ENCODE measurements around the gene ATXN1.
"Not testable (repeated sequence)": the region's sequence is repeated elsewhere in the genome, so short reads cannot be mapped to it uniquely, and the experiment has no call there.

The ATXN1 gene

DNA sequence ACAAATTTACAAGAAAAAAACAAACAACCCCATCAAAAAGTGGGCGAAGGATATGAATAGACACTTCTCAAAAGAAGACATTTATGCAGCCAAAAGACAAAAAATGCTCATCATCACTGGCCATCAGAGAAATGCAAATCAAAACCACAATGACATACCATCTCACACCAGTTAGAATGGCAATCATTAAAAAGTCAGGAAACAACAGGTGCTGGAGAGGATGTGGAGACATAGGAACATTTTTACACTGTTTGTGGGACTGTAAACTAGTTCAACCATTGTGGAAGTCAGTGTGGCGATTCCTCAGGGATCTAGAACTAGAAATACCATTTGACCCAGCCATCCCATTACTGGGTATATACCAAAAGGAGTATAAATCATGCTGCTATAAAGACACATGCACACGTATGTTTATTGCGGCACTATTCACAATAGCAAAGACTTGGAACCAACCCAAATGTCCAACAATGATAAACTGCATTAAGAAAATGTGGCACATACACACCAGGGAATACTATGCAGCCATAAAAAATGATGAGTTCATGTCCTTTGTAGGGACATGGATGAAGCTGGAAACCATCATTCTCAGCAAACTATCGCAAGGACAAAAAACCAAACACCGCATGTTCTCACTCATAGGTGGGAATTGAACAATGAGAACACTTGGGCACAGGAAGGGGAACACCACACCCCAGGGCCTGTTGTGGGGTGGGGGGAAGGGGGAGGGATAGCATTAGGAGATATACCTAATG lies 58.5 kb downstream of the ATXN1 start:
- not testable (repeated sequence) for DNase-seq

DNA sequence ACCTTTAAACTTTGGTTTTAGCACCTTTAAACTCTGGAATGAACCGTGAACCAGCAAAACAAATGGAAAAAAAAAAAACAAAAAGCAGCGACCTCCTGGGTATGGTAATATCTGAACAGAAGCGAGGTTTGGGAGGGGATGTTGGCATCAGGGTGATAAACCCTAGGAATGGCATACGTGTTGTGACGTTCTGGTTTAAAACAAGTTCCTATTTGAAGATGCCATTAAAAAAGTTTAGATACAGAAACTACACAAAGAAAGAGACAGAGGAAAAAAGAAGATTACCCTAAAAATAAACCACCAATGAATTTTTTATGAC lies 60.4 kb downstream of the ATXN1 start:
- DNase-seq: no peak

DNA sequence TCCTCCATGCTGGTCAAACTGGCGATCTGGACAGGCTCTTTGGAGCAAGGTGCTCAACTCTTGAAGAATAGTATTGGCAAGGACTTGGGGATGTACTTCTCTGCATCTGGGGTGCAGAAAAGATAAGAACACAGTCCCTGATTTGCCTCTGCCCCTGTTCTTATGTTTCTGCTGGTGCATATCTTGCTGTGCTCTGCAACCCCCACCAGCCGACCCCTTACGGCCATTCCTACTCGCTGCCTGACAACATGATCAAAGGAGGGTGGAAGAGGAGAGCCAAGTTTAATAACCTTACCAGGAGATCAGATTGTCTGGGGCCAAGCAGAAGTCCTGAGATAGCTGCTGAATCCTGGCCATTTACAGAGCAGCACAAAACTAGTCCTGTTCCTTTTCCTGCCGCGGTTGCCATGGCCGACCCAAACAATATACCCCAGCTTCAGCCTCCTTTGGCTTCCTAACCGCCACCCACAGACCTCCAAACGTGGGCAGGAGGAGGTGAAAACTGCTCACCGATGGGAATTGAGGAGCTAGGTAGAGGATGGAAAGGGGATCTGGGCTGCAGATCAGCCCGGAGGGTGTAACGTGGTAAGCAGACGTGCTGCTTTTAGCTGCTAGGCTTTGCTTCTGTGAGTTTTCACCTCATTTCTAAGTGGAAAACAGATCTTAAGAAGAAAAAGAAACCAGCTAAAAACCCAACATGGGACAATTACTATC lies 60.9 kb downstream of the ATXN1 start:
- DNase-seq: peak in 9 of 56 donors; percentile 13 to 30 (median 22)

DNA sequence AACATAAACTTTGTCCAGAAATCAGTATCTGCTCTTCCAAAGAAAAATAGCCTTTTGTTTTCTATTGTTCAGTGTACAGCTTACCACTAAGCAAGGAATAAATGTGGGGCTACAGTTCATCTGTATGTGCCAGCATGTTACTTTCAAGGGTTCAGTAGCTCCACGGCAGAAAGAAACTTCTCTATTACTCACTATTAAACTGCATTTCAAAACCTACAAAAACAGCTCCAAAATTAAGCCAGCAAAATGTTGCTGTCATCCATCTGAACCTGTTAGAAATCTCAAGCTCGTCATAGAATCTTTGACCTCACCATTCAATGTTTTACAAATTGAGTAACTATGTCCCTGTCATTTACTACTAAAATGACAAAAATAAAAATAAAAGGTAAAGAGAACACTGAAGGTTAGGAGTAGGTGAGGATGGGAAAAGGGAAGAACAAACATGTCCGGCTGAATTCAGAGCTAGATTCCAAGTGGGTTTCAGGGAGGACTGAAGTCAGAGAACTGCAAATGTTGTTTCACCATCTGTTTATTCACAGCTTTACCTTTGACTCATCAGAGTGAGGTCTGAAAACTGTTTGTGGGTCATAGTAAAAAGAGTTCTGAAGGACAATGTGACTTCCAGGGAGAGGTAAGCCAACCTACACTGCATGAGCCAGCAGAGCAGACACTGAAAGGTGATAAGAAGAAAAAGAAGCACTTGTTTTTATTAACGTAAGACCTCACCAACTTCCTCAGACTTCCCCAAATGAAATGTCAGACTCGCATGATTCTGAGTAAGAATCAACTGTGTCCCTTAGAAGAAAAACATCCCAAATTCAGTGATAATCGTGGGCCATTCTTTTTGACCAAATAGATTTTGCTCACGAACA lies 62.0 kb downstream of the ATXN1 start:
- DNase-seq: no peak

DNA sequence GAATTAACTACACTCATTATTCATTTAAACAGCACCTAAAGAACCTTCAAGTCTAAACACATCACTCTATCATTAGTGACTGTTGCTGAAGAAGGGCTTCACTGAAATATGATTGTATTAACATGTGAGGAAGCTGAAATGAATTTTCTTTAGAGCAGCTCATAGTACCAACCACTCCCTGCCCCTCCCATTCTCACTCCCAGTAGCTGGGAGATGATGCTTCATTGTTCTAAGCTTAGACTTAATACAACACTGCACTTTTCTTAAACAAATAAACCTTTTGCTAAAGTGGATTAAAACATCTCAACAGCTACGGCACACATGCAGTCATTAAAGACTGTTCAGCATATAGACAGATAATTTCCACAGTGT lies 63.1 kb downstream of the ATXN1 start:
- DNase-seq: no peak

DNA sequence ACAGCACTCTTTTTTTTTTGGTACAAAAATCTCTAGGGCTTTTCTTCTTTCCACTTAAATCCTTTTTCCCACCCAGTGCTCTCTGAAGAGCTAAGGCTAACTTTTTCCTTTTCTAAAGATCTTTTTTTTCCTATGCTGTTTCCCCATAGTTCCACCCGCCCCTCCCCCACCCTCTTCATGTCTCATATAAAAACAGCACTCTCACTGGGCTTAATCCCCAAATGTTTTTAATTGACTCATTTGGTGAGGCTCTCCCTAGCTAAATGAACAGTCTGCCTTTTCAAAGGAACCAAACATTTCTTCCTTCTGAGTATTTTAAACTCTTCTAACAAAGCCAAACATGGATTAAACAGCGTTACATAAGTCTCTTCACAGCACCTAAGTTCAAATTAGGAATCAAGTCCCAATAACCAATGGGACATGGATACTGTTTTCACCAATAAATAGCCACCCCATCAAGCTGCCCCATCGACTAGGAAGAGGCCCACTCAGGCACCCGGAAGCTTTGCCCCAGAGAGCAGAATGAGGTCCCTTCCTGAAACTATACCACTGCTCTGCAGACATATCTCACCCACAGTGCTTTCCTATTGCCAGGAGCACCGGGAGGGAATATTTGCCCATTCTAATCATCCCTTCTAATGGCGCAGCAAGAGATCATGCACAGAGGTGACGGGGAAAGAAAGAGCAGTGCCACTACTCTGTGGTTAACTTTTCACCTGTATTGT lies 63.7 kb downstream of the ATXN1 start:
- no peak for DNase-seq

DNA sequence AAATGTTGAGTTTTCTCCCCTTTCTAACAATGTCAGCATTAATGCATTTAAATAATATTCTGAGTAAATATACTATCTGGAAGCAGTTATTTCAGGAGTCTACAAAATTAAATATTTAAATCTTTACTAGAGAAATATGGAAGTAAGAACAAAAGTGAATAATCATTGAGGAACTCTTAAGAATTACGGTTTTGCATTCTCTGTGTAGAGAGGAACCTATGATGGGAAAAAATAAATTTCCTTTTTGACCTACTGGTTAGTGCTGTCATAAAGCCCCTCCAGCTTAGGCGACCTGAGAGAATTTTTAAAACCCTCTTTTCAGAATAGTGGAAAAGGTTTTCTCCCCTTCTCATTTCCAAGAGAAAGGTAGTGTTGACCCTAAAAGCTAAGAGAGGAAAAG lies 64.8 kb downstream of the ATXN1 start:
- no peak for DNase-seq

DNA sequence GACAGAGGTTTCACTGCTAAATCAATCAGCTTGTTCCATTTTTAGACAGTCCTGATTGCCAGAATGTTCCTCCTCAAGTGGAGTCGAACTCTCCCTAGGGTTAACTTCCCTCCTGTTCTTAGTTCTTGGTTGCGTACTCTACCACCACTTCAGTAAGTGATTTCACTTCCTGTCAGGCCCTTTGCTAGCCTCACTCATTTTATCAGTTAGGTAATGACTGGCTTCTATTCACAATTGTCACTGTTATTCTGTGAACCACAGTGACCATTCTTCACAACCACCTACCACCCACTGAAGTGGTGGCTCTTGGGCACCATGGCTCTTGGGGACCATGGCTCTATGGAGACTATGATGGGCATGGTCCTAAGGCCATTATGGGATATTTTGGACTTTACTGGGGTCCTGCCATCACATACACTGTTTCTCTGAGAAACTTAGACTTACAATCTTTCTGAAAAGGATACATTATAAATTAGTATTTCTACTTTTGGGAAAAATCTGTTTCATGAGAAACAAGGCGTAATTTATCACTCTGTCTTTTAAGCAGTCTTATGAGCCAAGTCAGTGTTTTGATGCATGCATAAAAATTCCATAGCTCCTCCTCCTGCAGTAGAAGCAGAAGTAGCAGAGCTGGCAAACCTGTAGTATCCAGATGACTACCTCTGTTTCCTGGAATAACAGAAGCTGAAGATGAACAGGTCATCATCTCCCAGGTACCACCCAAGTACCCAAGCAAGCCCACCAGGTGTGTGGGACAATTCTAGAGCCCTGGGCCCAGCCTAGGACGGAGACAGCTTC lies 66.3 kb downstream of the ATXN1 start:
- no peak for DNase-seq

DNA sequence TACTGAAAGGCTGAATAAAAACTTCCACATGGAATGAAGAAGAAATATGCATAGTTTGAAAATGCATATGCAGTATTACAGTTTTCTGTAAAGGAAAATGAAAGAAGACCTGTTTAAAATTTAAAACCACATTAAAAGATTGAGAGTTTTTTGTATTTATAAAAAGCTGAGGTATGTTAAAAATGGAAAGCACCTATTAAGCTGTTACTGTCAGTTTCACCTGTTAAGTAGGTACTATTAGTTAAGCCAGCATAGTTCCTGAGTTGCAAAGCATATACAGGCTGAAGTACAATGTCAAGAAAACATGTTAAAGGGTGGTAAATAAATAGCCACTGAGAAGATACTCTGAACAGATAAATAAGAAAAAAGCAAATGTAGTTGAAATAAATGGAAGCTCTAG lies 69.9 kb downstream of the ATXN1 start:
- no peak for DNase-seq

DNA sequence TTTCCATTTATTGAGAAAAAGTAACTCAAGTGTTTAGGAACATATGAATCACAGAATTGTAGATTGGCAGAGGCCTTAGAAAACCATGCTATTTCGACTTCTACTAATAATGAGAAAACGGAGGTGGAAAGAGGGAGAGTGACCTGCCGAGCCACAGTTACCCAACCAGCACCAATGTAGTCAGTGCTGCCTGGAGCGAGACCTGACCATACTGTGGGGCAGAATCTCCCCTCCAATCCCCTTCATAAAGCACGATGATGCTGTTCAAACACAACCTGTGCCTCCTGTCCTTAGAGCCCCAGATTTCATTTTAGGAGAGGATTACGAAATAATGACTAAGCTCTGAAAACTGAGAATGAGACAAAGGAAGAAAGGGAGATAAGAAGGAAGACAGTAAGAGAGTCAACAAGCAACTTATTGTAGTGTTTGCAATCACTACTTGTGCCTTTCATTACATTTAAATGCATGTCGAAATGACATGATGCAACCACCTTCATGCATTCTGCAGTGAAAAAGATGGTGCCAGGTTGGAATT lies 70.6 kb downstream of the ATXN1 start:
- DNase-seq: no peak

DNA sequence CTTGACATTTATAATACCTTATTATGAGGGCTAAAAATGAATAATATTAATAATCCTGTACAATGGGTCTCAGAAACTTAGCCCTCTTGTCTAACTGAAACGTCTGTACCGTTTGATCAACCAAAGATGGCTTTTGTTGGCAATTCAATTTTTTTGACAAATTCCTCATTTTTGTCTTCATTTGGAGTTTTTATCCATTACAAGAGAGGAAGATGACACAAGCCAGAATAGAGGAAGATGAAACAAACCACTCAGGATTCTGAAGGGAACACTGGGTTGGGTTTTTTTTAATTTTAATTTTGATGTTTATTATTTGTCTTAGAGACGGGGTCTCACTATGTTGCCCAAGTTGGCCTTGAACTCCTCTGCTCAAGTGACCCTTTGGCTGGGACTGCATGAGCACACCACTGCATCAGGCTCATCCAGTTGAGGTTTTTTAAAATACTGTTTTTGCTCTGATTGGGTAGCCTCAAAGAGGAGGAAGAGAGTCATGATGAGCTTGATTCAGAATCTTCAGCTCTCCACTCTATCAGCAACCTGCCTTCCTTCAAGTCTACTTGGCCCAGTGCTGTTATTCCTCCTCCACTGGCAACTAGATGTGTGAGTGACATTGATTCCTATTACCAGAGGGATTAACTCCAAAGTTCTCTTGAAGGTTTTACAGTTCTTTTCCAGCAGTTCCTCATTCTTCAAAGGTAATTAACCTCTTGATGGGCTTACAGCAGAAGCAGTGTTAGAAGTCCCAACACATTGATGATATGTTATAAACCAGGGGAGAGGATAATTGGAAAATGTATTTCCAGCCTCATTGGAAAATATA lies 71.3 kb downstream of the ATXN1 start:
- no peak for DNase-seq

DNA sequence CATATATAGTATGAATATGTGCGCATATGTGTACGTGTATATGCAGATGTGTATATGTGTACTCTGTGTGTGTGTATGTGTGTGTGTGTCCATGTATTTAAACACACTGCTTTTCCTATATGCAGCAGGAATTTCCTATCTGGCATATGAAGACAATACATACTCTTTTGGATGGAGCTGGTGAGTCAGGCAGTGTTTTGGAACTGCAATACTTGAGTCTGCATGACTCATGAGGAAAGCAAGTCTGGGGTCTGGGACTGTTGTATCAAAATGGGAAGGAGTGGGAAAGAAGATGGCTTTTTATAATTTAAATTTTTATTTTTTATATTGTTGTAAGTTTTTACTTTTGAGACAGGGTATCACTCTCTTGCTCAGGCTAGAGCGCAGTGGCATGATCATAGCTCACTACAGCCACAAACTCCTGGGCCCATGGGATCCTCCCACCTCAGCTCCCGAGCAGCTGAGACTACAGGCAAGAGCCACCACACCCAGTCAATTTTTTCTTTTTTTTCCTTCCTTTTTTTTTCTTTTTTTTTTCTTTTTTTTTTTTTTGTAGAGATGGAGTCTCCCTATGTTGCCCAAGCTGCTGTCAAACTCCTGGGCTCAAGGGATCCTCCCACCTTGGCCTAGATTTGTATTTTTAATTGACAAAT lies 72.2 kb downstream of the ATXN1 start:
- DNase-seq: no peak

DNA sequence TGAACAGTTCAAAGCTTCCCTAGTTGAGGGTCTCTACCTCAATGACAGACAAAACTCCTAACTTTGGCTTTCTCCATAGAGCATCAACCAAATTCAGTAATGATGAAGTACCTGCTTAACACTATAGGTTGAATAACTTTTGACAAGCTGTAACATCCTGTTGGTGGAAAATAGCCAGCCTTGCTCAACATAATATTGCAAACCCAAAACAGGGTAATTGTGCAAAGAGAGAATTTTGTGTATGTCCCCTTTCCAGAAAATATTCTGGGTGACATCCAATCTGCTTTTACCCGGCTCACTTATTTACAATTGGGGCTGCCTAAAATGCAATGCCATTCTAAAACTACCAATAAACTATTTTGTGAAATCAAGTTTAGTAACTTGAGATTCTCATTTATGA lies 72.8 kb downstream of the ATXN1 start:
- DNase-seq: no peak

DNA sequence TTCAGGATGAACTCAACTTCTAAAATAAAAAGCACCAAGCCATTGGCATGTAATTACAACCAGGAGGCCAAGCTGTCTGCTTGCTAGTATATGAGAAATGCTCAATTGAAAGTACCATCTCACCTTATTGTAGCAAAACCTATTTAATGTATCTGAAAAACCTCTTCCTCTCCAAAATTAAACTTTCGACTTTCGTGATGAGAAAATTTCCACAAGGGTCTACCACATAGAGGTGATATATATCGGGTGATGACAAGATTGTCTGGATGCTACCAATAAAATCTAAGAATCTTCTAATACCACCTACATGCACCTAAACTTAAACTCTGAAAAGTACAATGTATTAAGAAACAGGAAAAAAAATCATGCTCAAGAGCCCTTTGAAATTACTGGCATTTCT lies 74.2 kb downstream of the ATXN1 start:
- DNase-seq: no peak

DNA sequence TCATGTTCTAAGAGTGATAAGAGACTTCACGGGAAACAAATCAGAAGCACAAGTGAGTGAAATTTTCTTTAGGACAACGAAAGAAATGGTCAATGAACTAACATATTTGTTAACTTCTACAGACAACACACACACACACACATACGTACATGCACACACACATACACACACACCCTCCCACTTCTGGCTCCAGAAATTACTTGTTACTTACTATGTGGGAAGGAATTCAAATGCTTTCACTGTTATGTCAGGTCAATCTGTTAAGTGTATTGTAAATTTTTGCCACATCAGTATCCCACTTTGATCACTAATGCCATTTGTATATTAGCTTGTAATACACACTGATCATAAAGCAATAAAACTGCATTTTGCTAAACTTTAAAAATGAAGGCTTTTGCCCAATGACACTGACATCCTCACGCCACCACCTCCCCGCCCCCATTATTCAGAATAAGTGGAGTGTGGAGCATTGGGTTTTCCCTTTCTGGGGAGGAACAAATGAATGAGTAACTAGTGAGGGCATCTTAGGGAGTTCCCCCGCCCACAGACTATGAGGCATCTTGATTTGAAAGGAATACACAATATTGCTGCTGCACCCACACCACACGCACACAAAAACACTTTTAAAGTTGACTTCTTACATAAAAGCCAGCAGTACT lies 76.2 kb downstream of the ATXN1 start:
- peak in 2 of 56 donors; percentile 21 to 29 for DNase-seq

DNA sequence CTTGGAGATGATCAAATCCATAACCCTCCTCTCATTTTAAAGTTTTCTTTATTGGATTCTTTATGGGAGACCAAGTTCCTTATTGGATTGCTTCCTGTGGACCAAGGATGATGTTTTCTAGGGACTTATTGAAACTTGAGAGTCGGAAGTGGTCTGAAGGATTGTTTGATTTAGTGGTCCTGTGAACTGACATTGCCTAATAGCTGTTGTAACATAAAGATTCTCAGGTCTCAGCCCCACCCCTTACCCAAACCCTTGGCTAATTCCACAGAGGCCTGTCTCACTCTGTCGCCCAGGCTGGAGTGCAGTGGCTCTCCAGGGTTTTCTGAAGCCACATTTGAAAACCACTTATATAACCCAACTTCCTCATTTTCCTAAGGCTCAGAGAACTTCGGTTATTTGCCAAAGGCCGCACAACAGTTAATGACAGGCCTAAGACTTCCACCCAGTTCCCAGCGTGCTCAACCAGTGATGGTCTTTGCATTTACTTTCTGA lies 77.0 kb downstream of the ATXN1 start:
- DNase-seq: peak in 1 of 56 donors; percentile 14

DNA sequence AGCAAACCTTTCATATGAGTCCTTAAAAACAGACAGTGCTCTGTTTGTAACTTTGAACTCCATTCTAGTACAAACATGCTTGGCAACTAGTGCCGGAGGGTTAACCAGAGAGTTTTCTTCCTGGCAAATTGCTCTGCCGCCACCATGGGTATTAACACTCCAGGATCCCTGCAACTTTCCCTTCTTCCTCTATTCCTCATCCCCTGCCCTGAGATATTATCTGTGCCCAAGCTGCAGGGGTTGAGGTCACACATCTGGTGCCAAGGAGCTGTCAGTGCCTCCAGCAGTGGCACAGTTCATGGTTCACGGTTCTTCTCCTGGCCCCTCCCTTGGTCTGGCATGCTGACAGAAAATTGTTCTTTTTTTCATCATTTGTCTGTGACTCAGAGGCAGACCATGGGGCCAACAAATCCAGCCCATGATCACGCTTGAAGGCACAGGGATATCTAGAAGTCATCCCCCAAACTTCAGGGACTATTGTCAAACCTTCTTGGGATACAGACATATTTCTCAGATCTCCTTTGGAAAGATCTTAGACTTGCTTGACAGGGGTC lies 77.5 kb downstream of the ATXN1 start:
- DNase-seq: peak in 1 of 56 donors; percentile 72

Data from nucleus accumbens (tissue), 56 donors.